ENCODE data around the gene EVX2. TPM values are rescaled to one million over a fixed set of nuclear protein-coding genes. Genes with fewer than 3 reads are reported as not detected.

EVX2 gene
- total RNA-seq, 4 donors from 2014 or later, result 0.16 TPM; not detected in 3

GRCh38 chr2:176103742-176104315 lies 20.1 kb upstream of the EVX2 start:
- no peak for TF ChIP-seq CTCF (IDR thresholded peaks at IDR 0.05; ENCODE audit: low read depth)

GRCh38 chr2:176103194-176103593 lies 19.4 kb upstream of the EVX2 start:
- no peak for TF ChIP-seq CTCF (IDR thresholded peaks at IDR 0.05; ENCODE audit: low read depth)

GRCh38 chr2:176102309-176102866 lies 18.6 kb upstream of the EVX2 start:
- no peak for TF ChIP-seq CTCF (IDR thresholded peaks at IDR 0.05; ENCODE audit: low read depth)

- no peak for TF ChIP-seq CTCF (IDR thresholded peaks at IDR 0.05; ENCODE audit: low read depth)
Observed at GRCh38 chr2:176101842-176102241, 18.1 kb upstream of the EVX2 start.

- no peak for TF ChIP-seq CTCF (IDR thresholded peaks at IDR 0.05; ENCODE audit: low read depth)
Observed at GRCh38 chr2:176101216-176101830, 17.6 kb upstream of the EVX2 start.

GRCh38 chr2:176100547-176101140 lies 16.9 kb upstream of the EVX2 start:
- TF ChIP-seq CTCF (IDR thresholded peaks at IDR 0.05; ENCODE audit: low read depth), result no peak

Data from subcutaneous adipose tissue (tissue), 4 donors.